GM06990 (cell line): ENCODE results near the gene AK1.

Experiments
- DNase-seq: peaks from one replicate; pipeline ENCODE4 v3.0.0-alpha.2; 2011; ENCODE audit not compliant: insufficient read length; ENCODE audit errors: extremely low read depth
- H3K27me3 ChIP-seq: replicated peaks from 2 replicates; pipeline ENCODE4 v1.6.0; 2011; ENCODE audit warnings: low read length; ENCODE audit not compliant: control insufficient read depth, insufficient read depth
- H3K36me3 ChIP-seq: 2 replicates; pipeline ENCODE4 v1.5.1; 2011; ENCODE audit warnings: low read length; ENCODE audit not compliant: control insufficient read depth, insufficient read depth
- H3K4me3 ChIP-seq: replicated peaks from 2 replicates; pipeline ENCODE4 v1.5.1; 2011; ENCODE audit warnings: low read depth, mild to moderate bottlenecking, control low read depth, low read length
- CTCF ChIP-seq: IDR thresholded peaks from 2 replicates; pipeline ENCODE4 v1.5.1; 2011; ENCODE audit warnings: low read length, control low read depth, mild to moderate bottlenecking, inconsistent platforms; ENCODE audit not compliant: insufficient read depth, poor library complexity, severe bottlenecking

The AK1 gene

GRCh38 chr9:127899128-127899943 is 21.9 kb upstream of the AK1 start, which contains the start of gene ST6GALNAC6:
TSS of gene ST6GALNAC6 (minus strand) at chr9:127899603. CDS start at chr9:127897981, 1,622 bp downstream.
- H3K4me3 ChIP-seq, result peak within 1 kb of the TSS; percentile 89
- TF ChIP-seq CTCF, result no peak
- peak; percentile 86 for DNase-seq
- H3K27me3 ChIP-seq, result no peaks in the 10 kb centered on the region
- H3K36me3 ChIP-seq, result peaks cover 16% of the 10 kb centered on the region

- H3K4me3 ChIP-seq, result peak overlapping the region; percentile 89
- peaks cover 20% of the 10 kb centered on the region for H3K36me3 ChIP-seq
- no peaks in the 10 kb centered on the region for H3K27me3 ChIP-seq
- no peak for TF ChIP-seq CTCF
- peak; percentile 52 for DNase-seq
These were observed 21.1 kb upstream of the AK1 start for GRCh38 chr9:127898433-127899127.

- Histone ChIP-seq H3K4me3 (0 out of 2 replicates have a peak overlapping the region, but pooled peaks have one; percentile 1), H3K27me3 (no peaks in the 10 kb centered on the region), H3K36me3 (peaks cover 30% of the 10 kb centered on the region)
- no peak for TF ChIP-seq CTCF
- DNase-seq, result peak; percentile 51
These were observed 19.8 kb upstream of the AK1 start for GRCh38 chr9:127897193-127897692.

- no peak for TF ChIP-seq CTCF
- Histone ChIP-seq H3K27me3 (no peaks in the 10 kb centered on the region), H3K4me3 (no peak overlapping the region), H3K36me3 (peaks cover 30% of the 10 kb centered on the region)
- no peak for DNase-seq
These were observed 19.1 kb upstream of the AK1 start for GRCh38 chr9:127896395-127897192.

- Histone ChIP-seq H3K36me3 (peaks cover 30% of the 10 kb centered on the region), H3K4me3 (no peak overlapping the region), H3K27me3 (no peaks in the 10 kb centered on the region)
- TF ChIP-seq CTCF, result no peak
- no peak for DNase-seq
These were observed 18.3 kb upstream of the AK1 start for GRCh38 chr9:127895811-127896210.
